CD4-positive, CD25-positive, alpha-beta regulatory T cell (primary cell): ENCODE measurements around the gene SECTM1. TPM values are rescaled to one million over a fixed set of nuclear protein-coding genes. Genes with fewer than 3 reads are reported as not detected.

Experiments
- ATAC-seq, 2 donors: fragments of 150-1000 bp; cut with Tn5 transposase; one replicate each; pipeline ENCODE4 v1.10.0; 2021; ENCODE audit warnings: low read depth in 2 of 2, moderate number of reproducible peaks in 2 of 2, moderate library complexity in 1 of 2
- DNase-seq, 3 donors: peaks; one replicate each; pipeline versions ENCODE4 v3.0.0 to v3.0.0-alpha.2; 2012 to 2022; ENCODE audit warnings: mixed read lengths in 1 of 3
- H3K27ac ChIP-seq: one replicate; pipeline ENCODE4 v1.7.0; 2013; ENCODE audit warnings: mild to moderate bottlenecking, low read length; ENCODE audit not compliant: insufficient read depth, poor library complexity, severe bottlenecking
- H3K27me3 ChIP-seq: one replicate; pipeline ENCODE4 v1.7.0; 2013; ENCODE audit warnings: low read length; ENCODE audit not compliant: control insufficient read depth, insufficient read depth
- H3K36me3 ChIP-seq: one replicate; pipeline ENCODE4 v1.7.0; 2013; ENCODE audit warnings: mild to moderate bottlenecking, low read length, moderate library complexity; ENCODE audit not compliant: control insufficient read depth, insufficient read depth
- H3K4me1 ChIP-seq: 2 replicates; pipeline ENCODE4 v1.7.0; 2013; ENCODE audit warnings: mild to moderate bottlenecking, low read length; ENCODE audit not compliant: insufficient read depth, control insufficient read depth, poor library complexity, severe bottlenecking
- H3K4me3 ChIP-seq: one replicate; pipeline ENCODE4 v1.7.0; 2013; ENCODE audit warnings: low read depth, mild to moderate bottlenecking, low read length, moderate library complexity
- H3K9me3 ChIP-seq, 2 experiments: 1 replicate in 1 of 2; 2 replicates in 1 of 2; pipeline ENCODE4 v1.7.0; 2013; ENCODE audit warnings: low read length in 2 of 2, mild to moderate bottlenecking in 1 of 2, moderate library complexity in 1 of 2; ENCODE audit not compliant: control insufficient read depth in 2 of 2
- H3K27ac Mint-ChIP-seq, 3 donors: one replicate each; pipeline ENCODE4 v1.8.0; 2020 to 2022; ENCODE audit warnings: mild to moderate bottlenecking in 3 of 3, mixed read lengths in 3 of 3, moderate library complexity in 2 of 3
- H3K27me3 Mint-ChIP-seq: one replicate; pipeline ENCODE4 v1.8.0; 2022; ENCODE audit warnings: mild to moderate bottlenecking, mixed read lengths
- H3K36me3 Mint-ChIP-seq: one replicate; pipeline ENCODE4 v1.8.0; 2020; ENCODE audit warnings: mixed read lengths
- H3K4me1 Mint-ChIP-seq, 4 donors: one replicate each; pipeline ENCODE4 v1.8.0; 2020 to 2022; ENCODE audit warnings: mixed read lengths in 4 of 4, mild to moderate bottlenecking in 1 of 4
- H3K4me3 Mint-ChIP-seq, 4 donors: one replicate each; pipeline ENCODE4 v1.8.0; 2020 to 2022; ENCODE audit warnings: mild to moderate bottlenecking in 4 of 4, mixed read lengths in 4 of 4, moderate library complexity in 3 of 4
- H3K9me3 Mint-ChIP-seq, 7 donors: one replicate each; pipeline ENCODE4 v1.8.0; 2020 to 2022; ENCODE audit warnings: mixed read lengths in 7 of 7, mild to moderate bottlenecking in 3 of 7, moderate library complexity in 2 of 7
- polyA plus RNA-seq, 4 donors: library from polyadenylated mRNA; unstranded; fragments of 300-500 nt; fragmentation: Illumina TruSeq; gene quantifications; one replicate each; pipeline ENCODE4 v1.2.3, GENCODE V29; 2021
- total RNA-seq: library from RNA; stranded (reverse); gene quantifications from one replicate; pipeline ENCODE4 v1.2.3, GENCODE V29; 2022

Gene SECTM1
- total and polyA plus RNA-seq, 5 donors from 2014 or later = 0.38 to 0.91 (median 0.52) TPM

DNA sequence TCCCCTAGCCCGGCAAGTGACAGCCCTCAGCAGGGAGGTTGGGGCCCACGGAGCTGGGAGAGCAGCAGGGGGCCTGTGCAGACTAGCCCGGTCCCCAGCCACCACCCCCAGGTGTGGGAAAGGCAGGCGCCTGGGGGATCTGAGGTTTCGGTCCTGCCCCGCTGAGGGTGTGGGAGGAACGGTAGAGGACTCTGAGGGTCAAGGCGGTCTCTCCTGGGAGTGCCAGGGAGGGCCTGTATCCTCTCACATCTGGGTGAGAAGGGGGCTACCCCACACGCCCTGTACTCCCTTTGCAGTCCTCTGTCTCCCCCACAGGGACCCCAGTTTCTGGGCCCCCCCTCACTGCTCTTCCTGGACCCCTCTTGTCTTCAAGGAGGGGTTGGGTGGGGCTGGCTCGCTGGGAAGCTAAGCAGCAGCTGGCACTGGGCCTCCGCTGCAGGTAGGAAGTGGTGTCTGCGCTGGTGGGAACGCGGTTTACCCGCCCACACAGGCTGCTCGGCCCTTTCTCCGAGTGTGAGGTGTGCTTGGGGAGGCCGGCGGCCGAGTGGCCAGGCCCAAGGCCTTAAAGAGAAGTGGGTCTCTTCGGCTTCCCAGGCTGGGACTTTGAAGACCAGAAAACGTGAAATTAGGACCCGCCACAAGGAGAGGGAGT, 31.5 kb downstream of the SECTM1 start:
- Mint-ChIP-seq H3K36me3 (no peaks in the 10 kb centered on the region), H3K9me3 (no peaks in the 10 kb centered on the region), H3K4me1 (peaks cover 0 to 80% (median 29%) of the 10 kb centered on the region in 4 donors), H3K4me3 (peak overlapping the region; percentile 79 to 92 (median 84)), H3K27ac (peak overlapping the region; percentile 93 to 100 (median 93)), H3K27me3 (peaks cover 15% of the 10 kb centered on the region)
- no peaks in the 10 kb centered on the region for H3K36me3 ChIP-seq
- H3K9me3 ChIP-seq = no peaks in the 10 kb centered on the region
- H3K4me3 ChIP-seq = no peak overlapping the region
- peak; percentile 38 to 68 (median 50) for DNase-seq
- ATAC-seq = no peak
- no peaks in the 10 kb centered on the region for H3K27me3 ChIP-seq
- H3K4me1 ChIP-seq = peaks cover 74% of the 10 kb centered on the region
- H3K27ac ChIP-seq = peak overlapping the region; percentile 74

- Mint-ChIP-seq H3K4me3 (peak overlapping the region; percentile 22 to 87 (median 73)), H3K9me3 (no peaks in the 10 kb centered on the region), H3K27me3 (peaks cover 15% of the 10 kb centered on the region), H3K36me3 (no peaks in the 10 kb centered on the region), H3K27ac (peak overlapping the region; percentile 85 to 100 (median 100)), H3K4me1 (peaks cover 0 to 81% (median 31%) of the 10 kb centered on the region in 4 donors)
- H3K27me3 ChIP-seq = no peaks in the 10 kb centered on the region
- ATAC-seq = no peak
- DNase-seq = no peak
- peak overlapping the region; percentile 74 for H3K27ac ChIP-seq
- H3K4me1 ChIP-seq = peaks cover 81% of the 10 kb centered on the region
- no peak overlapping the region for H3K4me3 ChIP-seq
- H3K9me3 ChIP-seq = no peaks in the 10 kb centered on the region
- H3K36me3 ChIP-seq = no peaks in the 10 kb centered on the region
These were observed 32.2 kb downstream of the SECTM1 start for GRCh38 chr17:82301300-82301915.

DNA sequence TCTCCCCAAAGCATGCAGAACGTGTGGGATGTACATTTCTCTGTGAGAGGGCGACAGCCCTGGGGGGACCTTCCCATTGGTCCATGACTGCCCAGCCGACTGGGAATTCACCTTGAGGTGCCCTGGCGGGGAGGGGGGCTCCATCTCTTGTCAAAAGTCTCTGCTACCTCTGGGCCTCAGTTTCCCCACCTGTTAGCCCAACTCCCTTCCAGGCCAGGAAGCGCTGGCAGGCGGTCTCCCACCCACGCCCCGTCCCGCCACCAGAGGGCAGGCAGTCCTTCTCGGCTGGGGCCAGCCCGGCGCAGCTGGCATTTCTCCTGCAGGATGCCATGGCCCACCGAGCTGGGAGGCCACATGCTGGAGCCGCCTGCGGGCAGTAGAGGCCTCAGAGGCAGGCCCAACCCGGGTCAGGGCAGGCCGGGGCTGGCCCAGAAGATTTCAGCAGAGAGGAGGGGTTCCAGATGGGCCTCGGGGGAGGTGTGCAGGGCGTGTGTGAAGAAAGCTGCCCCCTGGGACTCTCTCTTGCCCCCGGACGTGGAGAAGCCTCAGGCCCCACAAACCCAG, 32.8 kb downstream of the SECTM1 start:
- H3K27me3 ChIP-seq = no peaks in the 10 kb centered on the region
- H3K27ac ChIP-seq = peak overlapping the region; percentile 52
- no peaks in the 10 kb centered on the region for H3K9me3 Mint-ChIP-seq
- H3K36me3 ChIP-seq = no peaks in the 10 kb centered on the region
- H3K4me1 ChIP-seq = peaks cover 82% of the 10 kb centered on the region
- no peaks in the 10 kb centered on the region for H3K9me3 ChIP-seq
- ATAC-seq (no peak), DNase-seq (peak; percentile 44 to 65 (median 64))
- H3K4me1 Mint-ChIP-seq = peaks cover 0 to 83% (median 31%) of the 10 kb centered on the region in 4 donors
- H3K27me3 Mint-ChIP-seq = peaks cover 15% of the 10 kb centered on the region
- H3K4me3 ChIP-seq = no peak overlapping the region
- H3K36me3 Mint-ChIP-seq = no peaks in the 10 kb centered on the region
- peak overlapping the region; percentile 85 to 100 (median 100) for H3K27ac Mint-ChIP-seq
- H3K4me3 Mint-ChIP-seq = peak overlapping the region; percentile 54 to 98 (median 73)

- no peaks in the 10 kb centered on the region for H3K9me3 ChIP-seq
- Mint-ChIP-seq H3K4me3 (peak overlapping the region; percentile 70 to 98 (median 78)), H3K4me1 (peaks cover 4 to 82% (median 31%) of the 10 kb centered on the region in 4 donors), H3K9me3 (no peaks in the 10 kb centered on the region), H3K27me3 (peaks cover 15% of the 10 kb centered on the region), H3K27ac (peak overlapping the region; percentile 85 to 100 (median 100)), H3K36me3 (no peaks in the 10 kb centered on the region)
- H3K4me1 ChIP-seq = peaks cover 82% of the 10 kb centered on the region
- ATAC-seq (no peak), DNase-seq (no peak)
- H3K4me3 ChIP-seq = no peak overlapping the region
- no peaks in the 10 kb centered on the region for H3K36me3 ChIP-seq
- no peaks in the 10 kb centered on the region for H3K27me3 ChIP-seq
- peak overlapping the region; percentile 99 for H3K27ac ChIP-seq
These were observed 33.3 kb downstream of the SECTM1 start for GRCh38 chr17:82300228-82300627.

- H3K36me3 Mint-ChIP-seq = no peaks in the 10 kb centered on the region
- no peak for ATAC-seq
These were observed 34.1 kb downstream of the SECTM1 start for GRCh38 chr17:82299452-82299851.

GRCh38 chr17:82298538-82299421, 34.8 kb downstream of the SECTM1 start:
- Mint-ChIP-seq H3K4me1 (peaks cover 5 to 84% (median 36%) of the 10 kb centered on the region in 4 donors), H3K4me3 (peak overlapping the region; percentile 98), H3K27me3 (peaks cover 12% of the 10 kb centered on the region), H3K36me3 (no peaks in the 10 kb centered on the region), H3K27ac (peak overlapping the region; percentile 100), H3K9me3 (no peaks in the 10 kb centered on the region)
- Histone ChIP-seq H3K27ac (peak overlapping the region; percentile 99), H3K9me3 (no peaks in the 10 kb centered on the region), H3K27me3 (no peaks in the 10 kb centered on the region), H3K4me1 (peaks cover 72% of the 10 kb centered on the region), H3K36me3 (no peaks in the 10 kb centered on the region), H3K4me3 (peak overlapping the region; percentile 82)
- DNase-seq (no peak), ATAC-seq (peak; percentile 6 to 7)

More at GRCh38 chr17:82299452-82299851, 34.1 kb downstream of the SECTM1 start:
- Histone ChIP-seq H3K36me3 (no peaks in the 10 kb centered on the region), H3K9me3 (no peaks in the 10 kb centered on the region), H3K27me3 (no peaks in the 10 kb centered on the region), H3K4me1 (peaks cover 79% of the 10 kb centered on the region), H3K27ac (peak overlapping the region; percentile 99), H3K4me3 (no peak overlapping the region)
- peak overlapping the region; percentile 74 to 98 (median 88) for H3K4me3 Mint-ChIP-seq
- peak overlapping the region; percentile 100 for H3K27ac Mint-ChIP-seq
- no peak for DNase-seq
- H3K27me3 Mint-ChIP-seq = peaks cover 15% of the 10 kb centered on the region
- H3K4me1 Mint-ChIP-seq = peaks cover 5 to 80% (median 35%) of the 10 kb centered on the region in 4 donors
- H3K9me3 Mint-ChIP-seq = no peaks in the 10 kb centered on the region
